ENCODE results near the gene UBE2Z. TPM values are rescaled to one million over a fixed set of nuclear protein-coding genes. Genes with fewer than 3 reads are reported as not detected.

The UBE2Z gene
- total and polyA plus RNA-seq, 2 of the 13 experiments (the other 11 are each of a cell fraction or from before 2014, with no cell fraction given), result 63.2 to 122 TPM

DNA sequence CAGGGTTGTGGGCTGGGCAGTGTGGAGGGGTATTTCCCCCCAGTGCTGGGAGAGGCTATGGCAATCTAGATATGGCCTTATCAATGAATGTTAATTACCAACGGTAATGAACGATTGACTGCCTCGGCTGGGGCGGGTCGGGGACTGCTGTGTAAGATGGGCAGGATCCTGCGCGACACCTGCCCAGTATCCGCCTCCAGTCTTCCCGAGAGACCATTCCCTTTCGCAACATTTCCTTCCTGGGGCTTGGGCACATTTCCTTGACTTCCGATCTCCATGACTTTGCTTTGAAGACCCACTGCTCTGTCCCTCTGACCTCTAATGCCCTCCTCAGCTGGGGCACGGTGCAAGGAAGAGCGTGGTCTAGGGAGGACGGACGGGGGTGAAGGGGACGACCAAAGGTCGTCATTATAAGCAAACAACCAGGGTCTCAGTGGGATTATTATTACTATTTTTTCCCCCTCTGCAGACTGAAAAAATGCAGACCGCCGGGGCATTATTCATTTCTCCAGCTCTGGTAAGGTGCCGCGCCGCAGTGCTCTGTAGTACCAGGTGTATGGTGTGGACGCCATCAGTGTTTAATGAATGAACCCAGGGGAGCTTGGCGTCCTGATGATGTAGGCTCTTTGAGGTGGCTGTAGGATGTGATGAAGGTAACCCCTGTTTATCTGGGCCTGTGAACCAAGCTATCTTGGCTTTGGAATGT lies 15.1 kb upstream of the UBE2Z start (continued):
- TF ChIP-seq, protein P1, sequence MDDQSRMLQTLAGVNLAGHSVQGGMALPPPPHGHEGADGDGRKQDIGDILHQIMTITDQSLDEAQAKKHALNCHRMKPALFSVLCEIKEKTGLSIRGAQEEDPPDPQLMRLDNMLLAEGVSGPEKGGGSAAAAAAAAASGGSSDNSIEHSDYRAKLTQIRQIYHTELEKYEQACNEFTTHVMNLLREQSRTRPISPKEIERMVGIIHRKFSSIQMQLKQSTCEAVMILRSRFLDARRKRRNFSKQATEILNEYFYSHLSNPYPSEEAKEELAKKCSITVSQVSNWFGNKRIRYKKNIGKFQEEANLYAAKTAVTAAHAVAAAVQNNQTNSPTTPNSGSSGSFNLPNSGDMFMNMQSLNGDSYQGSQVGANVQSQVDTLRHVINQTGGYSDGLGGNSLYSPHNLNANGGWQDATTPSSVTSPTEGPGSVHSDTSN (CRISPR knock-in tag; IDR thresholded peaks at IDR 0.05; ENCODE audit: borderline replicate concordance), result no peak
- TF ChIP-seq TAF15 (IDR thresholded peaks at IDR 0.05; ENCODE audit: low read depth, low read length, poor library complexity, severe bottlenecking), result no peak
- TF ChIP-seq MAFG (CRISPR knock-in tag; IDR thresholded peaks at IDR 0.05), result no peak
- no peak for TF ChIP-seq U2AF1 (optimal IDR thresholded peaks at IDR 0.05; ENCODE audit: low read depth, low read length)
- TF ChIP-seq, protein P2, sequence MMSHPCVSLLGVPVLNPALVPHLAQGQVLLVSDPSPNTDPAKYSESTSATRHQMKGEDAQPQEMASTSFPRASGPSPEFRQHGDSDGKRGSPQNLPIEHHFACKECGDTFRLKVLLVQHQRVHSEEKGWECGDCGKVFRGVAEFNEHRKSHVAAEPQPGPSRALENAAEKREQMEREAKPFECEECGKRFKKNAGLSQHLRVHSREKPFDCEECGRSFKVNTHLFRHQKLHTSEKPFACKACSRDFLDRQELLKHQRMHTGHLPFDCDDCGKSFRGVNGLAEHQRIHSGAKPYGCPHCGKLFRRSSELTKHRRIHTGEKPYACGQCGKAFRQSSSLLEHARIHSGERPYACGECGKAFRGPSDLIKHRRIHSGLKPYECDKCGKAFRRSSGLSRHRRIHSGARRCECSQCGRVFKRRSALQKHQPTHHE (CRISPR knock-in tag; IDR thresholded peaks at IDR 0.05; ENCODE audit: borderline replicate concordance), result peak; percentile 87
- TF ChIP-seq, protein P3, sequence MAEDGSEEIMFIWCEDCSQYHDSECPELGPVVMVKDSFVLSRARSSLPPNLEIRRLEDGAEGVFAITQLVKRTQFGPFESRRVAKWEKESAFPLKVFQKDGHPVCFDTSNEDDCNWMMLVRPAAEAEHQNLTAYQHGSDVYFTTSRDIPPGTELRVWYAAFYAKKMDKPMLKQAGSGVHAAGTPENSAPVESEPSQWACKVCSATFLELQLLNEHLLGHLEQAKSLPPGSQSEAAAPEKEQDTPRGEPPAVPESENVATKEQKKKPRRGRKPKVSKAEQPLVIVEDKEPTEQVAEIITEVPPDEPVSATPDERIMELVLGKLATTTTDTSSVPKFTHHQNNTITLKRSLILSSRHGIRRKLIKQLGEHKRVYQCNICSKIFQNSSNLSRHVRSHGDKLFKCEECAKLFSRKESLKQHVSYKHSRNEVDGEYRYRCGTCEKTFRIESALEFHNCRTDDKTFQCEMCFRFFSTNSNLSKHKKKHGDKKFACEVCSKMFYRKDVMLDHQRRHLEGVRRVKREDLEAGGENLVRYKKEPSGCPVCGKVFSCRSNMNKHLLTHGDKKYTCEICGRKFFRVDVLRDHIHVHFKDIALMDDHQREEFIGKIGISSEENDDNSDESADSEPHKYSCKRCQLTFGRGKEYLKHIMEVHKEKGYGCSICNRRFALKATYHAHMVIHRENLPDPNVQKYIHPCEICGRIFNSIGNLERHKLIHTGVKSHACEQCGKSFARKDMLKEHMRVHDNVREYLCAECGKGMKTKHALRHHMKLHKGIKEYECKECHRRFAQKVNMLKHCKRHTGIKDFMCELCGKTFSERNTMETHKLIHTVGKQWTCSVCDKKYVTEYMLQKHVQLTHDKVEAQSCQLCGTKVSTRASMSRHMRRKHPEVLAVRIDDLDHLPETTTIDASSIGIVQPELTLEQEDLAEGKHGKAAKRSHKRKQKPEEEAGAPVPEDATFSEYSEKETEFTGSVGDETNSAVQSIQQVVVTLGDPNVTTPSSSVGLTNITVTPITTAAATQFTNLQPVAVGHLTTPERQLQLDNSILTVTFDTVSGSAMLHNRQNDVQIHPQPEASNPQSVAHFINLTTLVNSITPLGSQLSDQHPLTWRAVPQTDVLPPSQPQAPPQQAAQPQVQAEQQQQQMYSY (CRISPR knock-in tag; IDR thresholded peaks at IDR 0.05), result no peak
- no peak for TF ChIP-seq CBX5 (CRISPR knock-in tag; IDR thresholded peaks at IDR 0.05; ENCODE audit: borderline replicate concordance)
- no peak for TF ChIP-seq HOXD1 (CRISPR knock-in tag; IDR thresholded peaks at IDR 0.05)
- no peak for TF ChIP-seq ZNF260 (CRISPR knock-in tag; IDR thresholded peaks at IDR 0.05; ENCODE audit: borderline replicate concordance, low read depth)
- TF ChIP-seq ZNF432 (CRISPR knock-in tag; IDR thresholded peaks at IDR 0.05; ENCODE audit: borderline replicate concordance), result no peak
- no peak for TF ChIP-seq SOX5 (CRISPR knock-in tag; IDR thresholded peaks at IDR 0.05; ENCODE audit: borderline replicate concordance)
- no peak for TF ChIP-seq FOSL2 (CRISPR knock-in tag; IDR thresholded peaks at IDR 0.05)
- peak; percentile 12 for TF ChIP-seq ZNF781 (CRISPR knock-in tag; IDR thresholded peaks at IDR 0.05; ENCODE audit: borderline replicate concordance, not compliant biosample characterization)
- TF ChIP-seq, protein P4, sequence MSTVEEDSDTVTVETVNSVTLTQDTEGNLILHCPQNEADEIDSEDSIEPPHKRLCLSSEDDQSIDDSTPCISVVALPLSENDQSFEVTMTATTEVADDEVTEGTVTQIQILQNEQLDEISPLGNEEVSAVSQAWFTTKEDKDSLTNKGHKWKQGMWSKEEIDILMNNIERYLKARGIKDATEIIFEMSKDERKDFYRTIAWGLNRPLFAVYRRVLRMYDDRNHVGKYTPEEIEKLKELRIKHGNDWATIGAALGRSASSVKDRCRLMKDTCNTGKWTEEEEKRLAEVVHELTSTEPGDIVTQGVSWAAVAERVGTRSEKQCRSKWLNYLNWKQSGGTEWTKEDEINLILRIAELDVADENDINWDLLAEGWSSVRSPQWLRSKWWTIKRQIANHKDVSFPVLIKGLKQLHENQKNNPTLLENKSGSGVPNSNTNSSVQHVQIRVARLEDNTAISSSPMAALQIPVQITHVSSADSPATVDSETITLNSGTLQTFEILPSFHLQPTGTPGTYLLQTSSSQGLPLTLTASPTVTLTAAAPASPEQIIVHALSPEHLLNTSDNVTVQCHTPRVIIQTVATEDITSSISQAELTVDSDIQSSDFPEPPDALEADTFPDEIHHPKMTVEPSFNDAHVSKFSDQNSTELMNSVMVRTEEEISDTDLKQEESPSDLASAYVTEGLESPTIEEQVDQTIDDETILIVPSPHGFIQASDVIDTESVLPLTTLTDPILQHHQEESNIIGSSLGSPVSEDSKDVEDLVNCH (CRISPR knock-in tag; IDR thresholded peaks at IDR 0.05), result peak; percentile 82; the same call in 1 of the 2 replicates
- TF ChIP-seq ZNF572 (CRISPR knock-in tag; IDR thresholded peaks at IDR 0.05), result no peak
- TF ChIP-seq, protein P5, sequence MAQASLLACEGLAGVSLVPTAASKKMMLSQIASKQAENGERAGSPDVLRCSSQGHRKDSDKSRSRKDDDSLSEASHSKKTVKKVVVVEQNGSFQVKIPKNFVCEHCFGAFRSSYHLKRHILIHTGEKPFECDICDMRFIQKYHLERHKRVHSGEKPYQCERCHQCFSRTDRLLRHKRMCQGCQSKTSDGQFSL (CRISPR knock-in tag; IDR thresholded peaks at IDR 0.05), result no peak
- 0 out of 2 replicates have a peak, but pooled peaks have one; percentile 72 for TF ChIP-seq ZNF598 (CRISPR knock-in tag; IDR thresholded peaks at IDR 0.05; ENCODE audit: borderline replicate concordance)
- no peak for TF ChIP-seq SIN3A (IDR thresholded peaks at IDR 0.05; ENCODE audit: borderline replicate concordance, low read depth, low read length)
- TF ChIP-seq ZMYM3 (CRISPR knock-in tag; IDR thresholded peaks at IDR 0.05), result no peak

Measured in HepG2 (cell line).